K562 (cell line): ENCODE data around the gene ANO3.

Experiments used
- CREB1 ChIP-seq, 2 experiments: sonication (generic) in 1 of 2; formaldehyde crosslinking in 1 of 2; IDR thresholded peaks; 2 replicates each; pipeline versions ENCODE4 v1.6.1 to v1.8.0; 2012 to 2022; ENCODE audit warnings: inconsistent platforms in 1 of 2, mild to moderate bottlenecking in 1 of 2, missing genetic modification reagents in 1 of 2, moderate library complexity in 1 of 2
- ELF4 ChIP-seq: fragments of 450-650 bp; formaldehyde crosslinking; IDR thresholded peaks from 2 replicates; pipeline ENCODE4 v1.4.0; 2022; ENCODE audit warnings: missing genetic modification characterization
- FOXK2 ChIP-seq, 2 experiments: fragments of 450-650 bp; IDR thresholded peaks in 1 of 2; conservative IDR thresholded peaks in 1 of 2; 2 replicates each; pipeline ENCODE4 v1.6.1; 2016; ENCODE audit warnings: low read depth in 2 of 2, mild to moderate bottlenecking in 1 of 2
- IRF2 ChIP-seq: sonication (generic); formaldehyde crosslinking; IDR thresholded peaks from 2 replicates; pipeline ENCODE4 v1.8.1; 2022; ENCODE audit warnings: mild to moderate bottlenecking, missing genetic modification reagents
- NFE2L1 ChIP-seq: fragments of 450-650 bp; IDR thresholded peaks from 2 replicates; pipeline ENCODE4 v1.6.1; 2016; ENCODE audit warnings: missing genetic modification characterization, low read depth, mild to moderate bottlenecking, missing compliant biosample characterization, moderate library complexity, borderline replicate concordance
- SREBF2 ChIP-seq: sonication (generic); formaldehyde crosslinking; IDR thresholded peaks from 2 replicates; pipeline ENCODE4 v1.4.0; 2020; ENCODE audit warnings: mild to moderate bottlenecking, missing genetic modification reagents
- TF ChIP-seq, protein P1 (sequence below), 3 experiments: IDR thresholded peaks in 2 of 3; conservative IDR thresholded peaks in 1 of 3; 2 replicates each; pipeline ENCODE4 v1.5.1; 2011 to 2012; ENCODE audit warnings: low read length in 3 of 3, mild to moderate bottlenecking in 3 of 3, control low read depth in 2 of 3, improper control_type of control experiment in 1 of 3, inconsistent platforms in 1 of 3, low read depth in 1 of 3, mixed read lengths in 1 of 3, moderate library complexity in 1 of 3; ENCODE audit not compliant: insufficient read depth in 2 of 3
- TF ChIP-seq, protein P2 (sequence below): sonication (generic); formaldehyde crosslinking; IDR thresholded peaks from 2 replicates; pipeline ENCODE4 v1.8.0; 2023; ENCODE audit warnings: mild to moderate bottlenecking, missing genetic modification reagents

DNA sequence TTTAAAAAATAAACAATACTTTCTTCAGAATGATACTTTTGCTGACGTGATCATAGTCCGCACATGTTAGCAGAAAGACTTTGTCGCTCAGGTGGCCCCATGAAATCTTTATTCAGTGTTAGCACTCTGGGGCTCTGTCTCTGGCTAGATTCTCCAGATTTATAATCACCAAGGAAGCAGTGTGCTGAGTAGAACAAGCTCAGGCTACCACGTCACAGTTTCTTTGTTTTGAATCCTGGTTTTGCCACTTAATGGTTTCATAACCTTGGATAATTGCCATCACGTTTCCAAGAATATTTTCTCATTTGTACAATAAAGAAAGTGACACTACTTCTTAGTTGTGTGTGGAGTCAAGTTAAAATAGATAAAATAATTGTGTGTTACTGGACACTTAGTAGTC is 244.0 kb downstream of the ANO3 start:
- TF ChIP-seq IRF2 (CRISPR knock-in tag) (no peak), ELF4 (no peak), FOXK2 (conservative IDR thresholded peaks at IDR 0.05 in 1 of 2, IDR thresholded peaks at IDR 0.05 in 1 of 2; ENCODE audit: low read depth in 2 of 2) (no peak), SREBF2 (no peak), NFE2L1 (no peak), CREB1 (IDR thresholded peaks at IDR 0.05) (no peak), CREB1 (CRISPR knock-in tag; IDR thresholded peaks at IDR 0.05) (no peak)
- TF ChIP-seq, protein P1, sequence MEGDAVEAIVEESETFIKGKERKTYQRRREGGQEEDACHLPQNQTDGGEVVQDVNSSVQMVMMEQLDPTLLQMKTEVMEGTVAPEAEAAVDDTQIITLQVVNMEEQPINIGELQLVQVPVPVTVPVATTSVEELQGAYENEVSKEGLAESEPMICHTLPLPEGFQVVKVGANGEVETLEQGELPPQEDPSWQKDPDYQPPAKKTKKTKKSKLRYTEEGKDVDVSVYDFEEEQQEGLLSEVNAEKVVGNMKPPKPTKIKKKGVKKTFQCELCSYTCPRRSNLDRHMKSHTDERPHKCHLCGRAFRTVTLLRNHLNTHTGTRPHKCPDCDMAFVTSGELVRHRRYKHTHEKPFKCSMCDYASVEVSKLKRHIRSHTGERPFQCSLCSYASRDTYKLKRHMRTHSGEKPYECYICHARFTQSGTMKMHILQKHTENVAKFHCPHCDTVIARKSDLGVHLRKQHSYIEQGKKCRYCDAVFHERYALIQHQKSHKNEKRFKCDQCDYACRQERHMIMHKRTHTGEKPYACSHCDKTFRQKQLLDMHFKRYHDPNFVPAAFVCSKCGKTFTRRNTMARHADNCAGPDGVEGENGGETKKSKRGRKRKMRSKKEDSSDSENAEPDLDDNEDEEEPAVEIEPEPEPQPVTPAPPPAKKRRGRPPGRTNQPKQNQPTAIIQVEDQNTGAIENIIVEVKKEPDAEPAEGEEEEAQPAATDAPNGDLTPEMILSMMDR (IDR thresholded peaks at IDR 0.05 in 2 of 3, conservative IDR thresholded peaks at IDR 0.05 in 1 of 3; ENCODE audit: insufficient read depth in 2 of 3, low read depth in 1 of 3, low read length in 3 of 3) = no peak
- TF ChIP-seq, protein P2, sequence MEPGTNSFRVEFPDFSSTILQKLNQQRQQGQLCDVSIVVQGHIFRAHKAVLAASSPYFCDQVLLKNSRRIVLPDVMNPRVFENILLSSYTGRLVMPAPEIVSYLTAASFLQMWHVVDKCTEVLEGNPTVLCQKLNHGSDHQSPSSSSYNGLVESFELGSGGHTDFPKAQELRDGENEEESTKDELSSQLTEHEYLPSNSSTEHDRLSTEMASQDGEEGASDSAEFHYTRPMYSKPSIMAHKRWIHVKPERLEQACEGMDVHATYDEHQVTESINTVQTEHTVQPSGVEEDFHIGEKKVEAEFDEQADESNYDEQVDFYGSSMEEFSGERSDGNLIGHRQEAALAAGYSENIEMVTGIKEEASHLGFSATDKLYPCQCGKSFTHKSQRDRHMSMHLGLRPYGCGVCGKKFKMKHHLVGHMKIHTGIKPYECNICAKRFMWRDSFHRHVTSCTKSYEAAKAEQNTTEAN (CRISPR knock-in tag) = no peak
